PFSK-1 (cell line): Measurements from ENCODE around the gene LONP2.

Experiments
- POLR2AphosphoS5 ChIP-seq: IDR thresholded peaks from 2 replicates; pipeline ENCODE4 v1.6.1; 2012; ENCODE audit warnings: low read depth, mild to moderate bottlenecking, control low read depth, low read length, moderate library complexity
- REST ChIP-seq, 2 experiments: IDR thresholded peaks; 2 replicates each; pipeline versions ENCODE4 v1.6.1 to v1.8.0; 2011 to 2012; ENCODE audit warnings: low read depth in 2 of 2, low read length in 2 of 2, control low read depth in 1 of 2, inconsistent platforms in 1 of 2, mild to moderate bottlenecking in 1 of 2, moderate library complexity in 1 of 2; ENCODE audit not compliant: insufficient read depth in 1 of 2
- TAF1 ChIP-seq: IDR thresholded peaks from 2 replicates; pipeline ENCODE4 v1.6.1; 2012; ENCODE audit warnings: low read length, control low read depth, borderline replicate concordance; ENCODE audit not compliant: insufficient read depth

DNA sequence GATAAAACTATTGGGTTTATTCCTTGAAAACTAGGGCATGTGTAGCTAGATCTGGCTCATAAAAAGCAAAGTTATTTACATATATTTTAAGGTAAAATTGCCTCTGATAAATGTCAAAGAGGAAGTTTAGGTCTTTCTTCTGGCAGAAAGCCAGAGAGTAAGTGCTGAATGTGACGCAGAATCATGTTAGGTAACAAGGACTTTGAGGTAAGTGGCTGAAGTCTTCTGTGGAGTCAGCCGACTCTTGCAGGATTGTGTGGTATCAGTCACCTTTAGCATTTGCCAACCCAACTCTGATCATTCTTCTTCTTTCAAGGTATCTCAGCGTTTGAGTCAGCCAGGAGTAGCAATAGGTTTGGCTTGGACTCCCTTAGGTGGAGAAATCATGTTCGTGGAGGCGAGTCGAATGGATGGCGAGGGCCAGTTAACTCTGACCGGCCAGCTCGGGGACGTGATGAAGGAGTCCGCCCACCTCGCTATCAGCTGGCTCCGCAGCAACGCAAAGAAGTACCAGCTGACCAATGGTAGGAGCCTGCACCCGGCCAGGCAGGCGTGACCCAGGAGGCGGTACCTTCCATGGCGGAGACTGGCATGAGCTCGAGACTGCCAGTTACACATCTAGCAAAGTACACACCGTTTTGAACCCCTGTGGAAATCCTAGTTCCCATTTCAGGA lies 103.2 kb downstream of the LONP2 start:
- no peak for TF ChIP-seq POLR2AphosphoS5
- no peak for TF ChIP-seq TAF1
- no peak for TF ChIP-seq REST (IDR thresholded peaks at IDR 0.05; ENCODE audit: insufficient read depth in 1 of 2, low read depth in 2 of 2, low read length in 2 of 2)
